ENCODE results near the gene EYS. TPM values are rescaled to one million over a fixed set of nuclear protein-coding genes. Genes with fewer than 3 reads are reported as not detected.

Gene EYS
- total RNA-seq, 1 experiment from 2014 or later: not detected

DNA sequence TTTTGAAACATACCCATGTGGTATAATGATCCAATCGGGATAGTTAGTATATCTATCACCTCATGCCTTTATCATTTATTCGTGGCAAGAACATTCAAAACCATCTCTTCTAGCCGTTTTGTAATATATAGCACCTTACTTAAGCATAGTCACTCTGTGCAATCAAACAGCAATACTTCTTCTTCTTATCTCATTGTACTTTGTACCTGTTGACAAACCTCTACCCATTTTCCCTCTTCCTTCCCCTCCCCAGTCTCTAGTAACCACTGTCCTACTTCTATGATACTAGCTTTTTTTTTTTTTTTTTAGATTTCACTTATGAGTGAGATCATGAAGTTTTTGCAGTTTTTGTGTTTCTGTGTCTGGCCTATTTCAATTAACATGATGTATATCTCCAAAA lies 296.7 kb downstream of the EYS start:
- no peak overlapping the region for H3K14ac ChIP-seq (ENCODE audit: insufficient read depth, low read length)
- no peak overlapping the region for H2BK120ac ChIP-seq (ENCODE audit: low read depth, low read length, poor library complexity, severe bottlenecking)
- no peak overlapping the region for H3K9ac ChIP-seq (ENCODE audit: extremely low read depth, insufficient read length, low read length)
- H3K18ac ChIP-seq (ENCODE audit: insufficient read length, low read depth, low read length): no peak overlapping the region
- no peaks in the 10 kb centered on the region for H3K36me3 Mint-ChIP-seq (ENCODE audit: insufficient read depth in 1 of 3, low read depth in 3 of 3)
- H3K23me2 ChIP-seq (ENCODE audit: insufficient read length, low read depth, low read length, poor library complexity, severe bottlenecking): no peaks in the 10 kb centered on the region
- H3K79me1 ChIP-seq (ENCODE audit: insufficient read depth, low read depth, low read length, poor library complexity, severe bottlenecking): no peaks in the 10 kb centered on the region
- H4K8ac ChIP-seq (replicated peaks; ENCODE audit: insufficient read length, low read depth, low read length): no peak overlapping the region
- no peaks in the 10 kb centered on the region for H3K9me3 Mint-ChIP-seq
- H2AK5ac ChIP-seq (ENCODE audit: insufficient read length, low read length): no peak overlapping the region
- no peaks in the 10 kb centered on the region for H3K79me2 ChIP-seq (ENCODE audit: insufficient read depth, low read length)
- no peaks in the 10 kb centered on the region for H3K27me3 Mint-ChIP-seq (ENCODE audit: low read depth)
- H3K4me1 ChIP-seq (ENCODE audit: insufficient read depth, low read length): no peaks in the 10 kb centered on the region
- no peak overlapping the region for H3K56ac ChIP-seq (ENCODE audit: insufficient read length, low read depth, low read length)
- no peak overlapping the region for H4K91ac ChIP-seq (ENCODE audit: insufficient read length, low read depth, low read length)
- no peak overlapping the region for H3T11ph ChIP-seq (ENCODE audit: low read length)
- no peak overlapping the region for H4K5ac ChIP-seq (ENCODE audit: insufficient read length, low read depth, low read length)
- H3K4me1 Mint-ChIP-seq: peaks cover 5% of the 10 kb centered on the region in 2 experiments
- no peak overlapping the region for H2BK20ac ChIP-seq (ENCODE audit: low read depth, low read length, poor library complexity, severe bottlenecking)
- DNase-seq: no peak
- H3K27me3 ChIP-seq (ENCODE audit: insufficient read depth, low read length): no peaks in the 10 kb centered on the region
- H2BK5ac ChIP-seq (ENCODE audit: insufficient read length, low read length): no peak overlapping the region
- no peak overlapping the region for H3K4ac ChIP-seq (ENCODE audit: low read depth, low read length)
- no peak overlapping the region for H2BK15ac ChIP-seq (ENCODE audit: low read depth, low read length)
- no peak overlapping the region for H3K4me2 ChIP-seq (ENCODE audit: insufficient read depth, insufficient read length, low read length)
- H3K27ac ChIP-seq (ENCODE audit: insufficient read length, low read depth, low read length): no peak overlapping the region
- no peak overlapping the region for H2AFZ ChIP-seq (ENCODE audit: low read length)
- H3K4me3 Mint-ChIP-seq: no peak overlapping the region
- H2BK12ac ChIP-seq (ENCODE audit: insufficient read length, low read depth, low read length): no peak overlapping the region
- H3K27ac Mint-ChIP-seq: no peak overlapping the region
- H4K20me1 ChIP-seq (ENCODE audit: control insufficient read depth, insufficient read depth, insufficient read length): no peaks in the 10 kb centered on the region
- TF ChIP-seq, protein P1, sequence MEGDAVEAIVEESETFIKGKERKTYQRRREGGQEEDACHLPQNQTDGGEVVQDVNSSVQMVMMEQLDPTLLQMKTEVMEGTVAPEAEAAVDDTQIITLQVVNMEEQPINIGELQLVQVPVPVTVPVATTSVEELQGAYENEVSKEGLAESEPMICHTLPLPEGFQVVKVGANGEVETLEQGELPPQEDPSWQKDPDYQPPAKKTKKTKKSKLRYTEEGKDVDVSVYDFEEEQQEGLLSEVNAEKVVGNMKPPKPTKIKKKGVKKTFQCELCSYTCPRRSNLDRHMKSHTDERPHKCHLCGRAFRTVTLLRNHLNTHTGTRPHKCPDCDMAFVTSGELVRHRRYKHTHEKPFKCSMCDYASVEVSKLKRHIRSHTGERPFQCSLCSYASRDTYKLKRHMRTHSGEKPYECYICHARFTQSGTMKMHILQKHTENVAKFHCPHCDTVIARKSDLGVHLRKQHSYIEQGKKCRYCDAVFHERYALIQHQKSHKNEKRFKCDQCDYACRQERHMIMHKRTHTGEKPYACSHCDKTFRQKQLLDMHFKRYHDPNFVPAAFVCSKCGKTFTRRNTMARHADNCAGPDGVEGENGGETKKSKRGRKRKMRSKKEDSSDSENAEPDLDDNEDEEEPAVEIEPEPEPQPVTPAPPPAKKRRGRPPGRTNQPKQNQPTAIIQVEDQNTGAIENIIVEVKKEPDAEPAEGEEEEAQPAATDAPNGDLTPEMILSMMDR (conservative IDR thresholded peaks at IDR 0.05): no peak
- H3K9me3 ChIP-seq (ENCODE audit: control insufficient read depth, low read depth, low read length): no peaks in the 10 kb centered on the region
- WGBS (ENCODE audit: extremely low coverage, insufficient read length, low lambda C conversion rate): no CpG with 5 or more reads among the region's 3 CpGs
- no peak overlapping the region for H3K23ac ChIP-seq (ENCODE audit: insufficient read length, low read depth, low read length)
